NCI-H446 treated with DMSO at 0.1 percent for 48 hours (cell line): ENCODE measurements around the gene ATF3.
"Not testable (repeated sequence)": the region's sequence is repeated elsewhere in the genome, so short reads cannot be mapped to it uniquely, and the experiment has no call there.

Source experiments
- DNase-seq: peaks from one replicate; lab custom pipeline; 2025; lab: John Stamatoyannopoulos, UW

The ATF3 gene

GRCh38 chr1:212628046-212628445 is 19.5 kb downstream of the ATF3 start:
- DNase-seq: no peak

- DNase-seq: no peak
Measured at GRCh38 chr1:212628813-212629415, 20.4 kb downstream of the ATF3 start.

GRCh38 chr1:212629450-212630157 is 21.0 kb downstream of the ATF3 start:
- DNase-seq: no peak

GRCh38 chr1:212630158-212630900 is 21.8 kb downstream of the ATF3 start:
- no peak for DNase-seq

- DNase-seq: no peak
Measured at GRCh38 chr1:212633161-212633560, 24.6 kb downstream of the ATF3 start.

GRCh38 chr1:212634252-212634651 is 25.7 kb downstream of the ATF3 start:
- no peak for DNase-seq

- no peak for DNase-seq
Measured at GRCh38 chr1:212635141-212635631, 26.6 kb downstream of the ATF3 start.

GRCh38 chr1:212637902-212638301 is 29.3 kb downstream of the ATF3 start:
- DNase-seq: no peak

GRCh38 chr1:212638492-212639151 is 30.1 kb downstream of the ATF3 start:
- no peak for DNase-seq

- DNase-seq: not testable (repeated sequence)
Measured at GRCh38 chr1:212639524-212639923, 31.0 kb downstream of the ATF3 start.

GRCh38 chr1:212640223-212640878 is 31.8 kb downstream of the ATF3 start:
- DNase-seq: no peak

GRCh38 chr1:212641956-212642355 is 33.4 kb downstream of the ATF3 start:
- no peak for DNase-seq

- no peak for DNase-seq
Measured at GRCh38 chr1:212643877-212644276, 35.3 kb downstream of the ATF3 start.

GRCh38 chr1:212644866-212645545 is 36.4 kb downstream of the ATF3 start:
- no peak for DNase-seq

GRCh38 chr1:212645546-212646543 is 37.3 kb downstream of the ATF3 start:
- no peak for DNase-seq

- no peak for DNase-seq
Measured at GRCh38 chr1:212646588-212646987, 38.0 kb downstream of the ATF3 start.

- no peak for DNase-seq
Measured at GRCh38 chr1:212647004-212647403, 38.4 kb downstream of the ATF3 start.

GRCh38 chr1:212648431-212648830 is 39.9 kb downstream of the ATF3 start:
- DNase-seq: no peak

GRCh38 chr1:212649020-212649419 is 40.5 kb downstream of the ATF3 start:
- DNase-seq: no peak

GRCh38 chr1:212650228-212650627 is 41.7 kb downstream of the ATF3 start:
- DNase-seq: no peak
